ENCODE results near the gene ZIC5. TPM values are rescaled to one million over a fixed set of nuclear protein-coding genes. Genes with fewer than 3 reads are reported as not detected.

Gene ZIC5
- total RNA-seq, 4 donors from 2014 or later: not detected

DNA sequence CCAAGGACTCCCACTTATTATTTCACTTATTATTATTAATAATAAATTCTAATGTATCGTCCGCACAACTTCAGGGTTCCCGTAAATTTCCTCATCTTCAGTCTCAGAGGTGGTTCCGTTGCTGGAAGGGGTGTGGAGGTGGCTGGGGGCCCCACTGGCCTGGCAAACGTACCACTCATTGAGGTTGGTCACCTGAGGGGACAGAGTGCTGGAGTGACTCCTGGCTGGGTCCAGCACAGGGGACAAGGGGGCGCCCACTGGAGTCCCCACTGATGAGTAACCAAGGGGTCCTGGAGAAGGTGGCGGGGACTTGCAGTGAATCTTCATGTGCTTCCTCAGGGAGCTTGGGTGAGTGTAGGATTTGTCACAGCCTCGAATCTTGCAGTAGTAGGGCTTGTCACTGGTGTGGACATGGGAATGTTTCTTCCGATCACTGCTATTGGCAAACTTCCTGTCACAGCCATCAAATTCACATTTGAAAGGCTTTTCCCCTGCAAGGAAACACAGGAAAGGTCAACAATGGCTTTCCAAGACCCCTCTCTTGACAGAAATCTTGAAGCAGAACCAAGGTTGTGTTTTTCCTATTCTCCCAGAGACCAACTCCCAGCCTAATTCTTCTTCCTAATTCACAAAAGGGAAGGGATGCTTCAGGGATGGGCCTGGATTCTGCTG is 6.1 kb downstream of the ZIC5 start:
- Histone ChIP-seq H3K27ac (no peak overlapping the region), H3K36me3 (no peaks in the 10 kb centered on the region), H3K4me3 (no peak overlapping the region), H3K27me3 (peaks cover 8 to 97% of the 10 kb centered on the region in 2 donors), H3K9me3 (no peaks in the 10 kb centered on the region), H3K4me1 (peaks cover 0 to 29% (median 16%) of the 10 kb centered on the region in 4 donors)
- DNase-seq (ENCODE audit: low spot score in 2 of 2): no peak
- 67 to 74% methylated on average over 9 of the region's 9 CpGs for WGBS, 2 donors
- TF ChIP-seq POLR2A (IDR thresholded peaks at IDR 0.05) (no peak), EP300 (IDR thresholded peaks at IDR 0.05) (no peak)
- TF ChIP-seq, protein P1, sequence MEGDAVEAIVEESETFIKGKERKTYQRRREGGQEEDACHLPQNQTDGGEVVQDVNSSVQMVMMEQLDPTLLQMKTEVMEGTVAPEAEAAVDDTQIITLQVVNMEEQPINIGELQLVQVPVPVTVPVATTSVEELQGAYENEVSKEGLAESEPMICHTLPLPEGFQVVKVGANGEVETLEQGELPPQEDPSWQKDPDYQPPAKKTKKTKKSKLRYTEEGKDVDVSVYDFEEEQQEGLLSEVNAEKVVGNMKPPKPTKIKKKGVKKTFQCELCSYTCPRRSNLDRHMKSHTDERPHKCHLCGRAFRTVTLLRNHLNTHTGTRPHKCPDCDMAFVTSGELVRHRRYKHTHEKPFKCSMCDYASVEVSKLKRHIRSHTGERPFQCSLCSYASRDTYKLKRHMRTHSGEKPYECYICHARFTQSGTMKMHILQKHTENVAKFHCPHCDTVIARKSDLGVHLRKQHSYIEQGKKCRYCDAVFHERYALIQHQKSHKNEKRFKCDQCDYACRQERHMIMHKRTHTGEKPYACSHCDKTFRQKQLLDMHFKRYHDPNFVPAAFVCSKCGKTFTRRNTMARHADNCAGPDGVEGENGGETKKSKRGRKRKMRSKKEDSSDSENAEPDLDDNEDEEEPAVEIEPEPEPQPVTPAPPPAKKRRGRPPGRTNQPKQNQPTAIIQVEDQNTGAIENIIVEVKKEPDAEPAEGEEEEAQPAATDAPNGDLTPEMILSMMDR (IDR thresholded peaks at IDR 0.05): no peak

- DNase-seq (ENCODE audit: low spot score in 2 of 2): no peak
- no peaks in the 10 kb centered on the region for H3K36me3 ChIP-seq
- TF ChIP-seq EP300 (IDR thresholded peaks at IDR 0.05) (no peak), POLR2A (IDR thresholded peaks at IDR 0.05) (no peak)
- TF ChIP-seq, protein P1 (IDR thresholded peaks at IDR 0.05): no peak
- no peak overlapping the region for H3K4me3 ChIP-seq
- H3K27ac ChIP-seq: no peak overlapping the region
- peaks cover 0 to 32% (median 14%) of the 10 kb centered on the region in 4 donors for H3K4me1 ChIP-seq
- peaks cover 12 to 100% of the 10 kb centered on the region in 2 donors for H3K27me3 ChIP-seq
- 43 to 44% methylated on average over 3 of the region's 3 CpGs for WGBS, 2 donors
- H3K9me3 ChIP-seq: no peaks in the 10 kb centered on the region
Measured at GRCh38 chr13:99963816-99964339, 7.7 kb downstream of the ZIC5 start.

- Histone ChIP-seq H3K4me1 (peaks cover 0 to 37% (median 9%) of the 10 kb centered on the region in 4 donors), H3K36me3 (no peaks in the 10 kb centered on the region), H3K4me3 (no peak overlapping the region), H3K9me3 (no peaks in the 10 kb centered on the region), H3K27me3 (peaks cover 21 to 100% of the 10 kb centered on the region in 2 donors), H3K27ac (no peak overlapping the region)
- DNase-seq (ENCODE audit: low spot score in 2 of 2): no peak
- TF ChIP-seq, protein P1 (IDR thresholded peaks at IDR 0.05): no peak
- no peak for TF ChIP-seq POLR2A (IDR thresholded peaks at IDR 0.05)
- WGBS, 2 donors: 67 to 73% methylated on average over 1 of the region's 1 CpG
Measured at GRCh38 chr13:99962242-99962641, 9.3 kb downstream of the ZIC5 start.

- Histone ChIP-seq H3K4me1 (peaks cover 0 to 43% (median 15%) of the 10 kb centered on the region in 4 donors), H3K4me3 (no peak overlapping the region), H3K27ac (no peak overlapping the region), H3K36me3 (no peaks in the 10 kb centered on the region), H3K9me3 (no peaks in the 10 kb centered on the region), H3K27me3 (peaks cover 25 to 100% of the 10 kb centered on the region in 2 donors)
- no peak for TF ChIP-seq EP300 (IDR thresholded peaks at IDR 0.05)
- TF ChIP-seq, protein P1 (IDR thresholded peaks at IDR 0.05): no peak
- no peak for TF ChIP-seq POLR2A (IDR thresholded peaks at IDR 0.05)
- no peak for DNase-seq (ENCODE audit: low spot score in 2 of 2)
- 37 to 39% methylated on average over 8 of the region's 8 CpGs for WGBS, 2 donors
Measured at GRCh38 chr13:99961636-99962035, 9.9 kb downstream of the ZIC5 start.

GRCh38 chr13:99960663-99961311 is 10.8 kb downstream of the ZIC5 start:
- WGBS, 2 donors: 10 to 17% methylated on average over 13 of the region's 13 CpGs
- Histone ChIP-seq H3K4me1 (peaks cover 0 to 52% (median 23%) of the 10 kb centered on the region in 4 donors), H3K36me3 (no peaks in the 10 kb centered on the region), H3K27me3 (peaks cover 25 to 100% of the 10 kb centered on the region in 2 donors), H3K4me3 (no peak overlapping the region), H3K27ac (no peak overlapping the region), H3K9me3 (no peaks in the 10 kb centered on the region)
- DNase-seq (ENCODE audit: low spot score in 2 of 2): no peak
- TF ChIP-seq, protein P1 (IDR thresholded peaks at IDR 0.05): no peak
